Measurements from ENCODE around the gene ZBTB25.

ZBTB25 gene

DNA sequence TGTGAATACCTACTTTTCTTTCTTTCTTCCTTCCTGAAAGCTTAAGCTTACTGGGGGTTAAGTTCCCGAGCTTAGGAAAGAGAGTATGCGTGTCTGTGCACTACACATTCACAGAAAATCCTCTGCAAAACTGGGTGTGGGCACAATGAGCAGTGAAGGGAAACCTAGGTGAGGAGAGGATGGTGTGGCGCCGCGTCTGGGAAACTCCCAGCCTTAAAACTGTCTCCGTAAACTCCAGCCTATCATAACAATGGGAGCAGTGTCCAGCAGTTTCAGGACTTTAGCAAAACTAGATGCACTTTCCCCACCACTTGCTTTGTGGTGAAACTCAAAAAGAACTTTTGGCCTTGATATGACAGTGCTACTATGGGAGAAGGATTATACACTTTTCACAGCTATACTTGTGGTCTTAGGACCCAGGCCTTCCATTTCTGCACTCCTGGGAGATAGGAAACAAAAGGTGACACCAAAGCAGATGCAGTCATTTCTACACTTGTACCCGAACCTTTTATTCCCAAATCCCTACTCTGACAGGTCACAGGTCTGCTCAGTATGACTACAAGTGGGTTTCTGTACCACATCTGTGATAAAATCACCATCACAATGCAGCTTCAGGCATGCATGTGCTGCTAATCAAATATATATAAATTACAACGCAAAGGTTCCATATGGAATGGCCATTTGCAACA is 27.9 kb downstream of the ZBTB25 start:
- H3K27me3 Mint-ChIP-seq (ENCODE audit: low read depth), result no peaks in the 10 kb centered on the region
- no peak overlapping the region for H3K4me3 Mint-ChIP-seq
- peaks cover 2% of the 10 kb centered on the region for H3K36me3 Mint-ChIP-seq (ENCODE audit: low read depth)
- H3K4me1 Mint-ChIP-seq (ENCODE audit: low read depth), result peaks cover 9% of the 10 kb centered on the region
- no peak overlapping the region for H3K27ac Mint-ChIP-seq
- H3K9me3 Mint-ChIP-seq, result no peaks in the 10 kb centered on the region

DNA sequence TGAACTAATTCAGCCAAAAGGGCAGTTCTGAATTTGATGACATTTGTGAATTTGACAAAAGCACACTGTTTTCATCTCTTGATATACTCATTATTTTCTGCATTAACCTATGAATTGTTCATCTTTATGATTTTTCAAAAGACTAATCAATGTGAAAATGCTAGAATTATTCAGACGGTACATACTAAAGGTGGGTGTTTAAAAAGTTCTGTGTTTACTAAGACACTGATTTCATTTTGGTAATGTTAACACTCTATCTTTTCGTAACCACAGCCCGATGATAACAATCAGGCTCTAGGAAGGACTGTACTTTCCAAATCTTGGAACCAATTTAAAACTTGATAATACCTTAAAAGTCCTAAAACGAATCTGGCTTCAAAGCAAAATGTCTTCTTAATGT is 28.9 kb downstream of the ZBTB25 start:
- Mint-ChIP-seq H3K4me1 (ENCODE audit: low read depth) (peaks cover 9% of the 10 kb centered on the region), H3K9me3 (no peaks in the 10 kb centered on the region), H3K27ac (no peak overlapping the region), H3K4me3 (no peak overlapping the region), H3K36me3 (ENCODE audit: low read depth) (peaks cover 2% of the 10 kb centered on the region), H3K27me3 (ENCODE audit: low read depth) (no peaks in the 10 kb centered on the region)

DNA sequence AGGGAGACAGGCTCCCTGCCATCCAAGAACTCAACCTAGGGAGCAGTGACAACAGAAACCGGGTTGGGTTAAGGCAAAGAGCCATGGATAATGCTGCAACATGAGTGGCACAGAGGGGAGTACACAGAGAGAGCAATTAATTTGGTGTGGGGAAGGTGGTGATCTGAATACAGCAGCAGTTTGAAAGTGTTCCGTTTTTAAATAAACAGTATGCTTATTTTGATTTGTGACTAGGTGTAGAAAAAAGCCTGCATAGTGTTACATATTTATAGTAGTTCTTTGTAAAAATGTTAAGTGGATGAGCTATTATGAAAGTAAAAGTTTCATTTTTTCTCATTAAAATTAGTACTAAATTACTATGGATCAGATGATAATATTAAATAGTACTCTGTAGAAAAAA is 29.6 kb downstream of the ZBTB25 start:
- H3K27ac Mint-ChIP-seq, result no peak overlapping the region
- peaks cover 3% of the 10 kb centered on the region for H3K36me3 Mint-ChIP-seq (ENCODE audit: low read depth)
- H3K9me3 Mint-ChIP-seq, result no peaks in the 10 kb centered on the region
- H3K27me3 Mint-ChIP-seq (ENCODE audit: low read depth), result no peaks in the 10 kb centered on the region
- H3K4me1 Mint-ChIP-seq (ENCODE audit: low read depth), result peaks cover 10% of the 10 kb centered on the region
- H3K4me3 Mint-ChIP-seq, result no peak overlapping the region

DNA sequence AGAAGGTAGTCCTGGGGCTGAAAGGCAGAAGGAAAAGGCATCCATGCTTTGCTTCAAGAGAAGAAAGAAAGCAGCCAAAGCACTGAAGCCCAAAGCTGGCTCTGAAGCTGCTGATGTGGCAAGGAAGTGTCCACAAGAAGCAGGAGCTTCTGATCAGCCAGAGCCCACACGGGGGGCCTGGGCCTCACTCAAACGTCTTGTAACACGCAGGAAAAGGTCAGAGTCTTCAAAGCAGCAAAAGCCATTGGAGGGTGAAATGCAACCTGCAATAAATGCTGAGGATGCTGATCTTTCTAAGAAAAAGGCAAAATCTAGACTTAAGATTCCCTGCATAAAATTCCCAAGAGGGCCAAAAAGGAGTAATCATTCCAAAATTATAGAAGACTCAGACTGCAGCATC is 35.2 kb downstream of the ZBTB25 start:
- no peak overlapping the region for H3K4me3 Mint-ChIP-seq
- no peak overlapping the region for H3K27ac Mint-ChIP-seq
- peaks cover 4% of the 10 kb centered on the region for H3K27me3 Mint-ChIP-seq (ENCODE audit: low read depth)
- no peaks in the 10 kb centered on the region for H3K9me3 Mint-ChIP-seq
- H3K36me3 Mint-ChIP-seq (ENCODE audit: low read depth), result peaks cover 4% of the 10 kb centered on the region
- peaks cover 30% of the 10 kb centered on the region for H3K4me1 Mint-ChIP-seq (ENCODE audit: low read depth)

DNA sequence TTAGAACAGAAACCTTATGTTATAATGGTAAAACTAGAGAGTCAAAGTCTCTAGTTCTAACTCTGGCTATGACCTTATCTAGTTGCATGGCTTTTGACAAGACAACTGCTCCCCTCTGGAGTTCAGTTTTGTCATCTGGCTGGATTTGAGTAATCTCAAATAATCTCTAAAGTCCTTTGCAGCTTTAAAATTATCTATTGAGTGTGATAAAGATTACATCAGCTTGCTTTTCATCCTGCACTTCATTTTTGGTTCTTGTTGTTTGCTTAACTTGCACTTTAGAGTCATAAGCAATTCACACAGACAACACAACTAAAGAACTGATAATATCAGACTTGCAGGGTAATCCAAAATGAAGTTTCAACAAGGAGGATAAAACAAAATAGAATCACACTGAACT is 36.1 kb downstream of the ZBTB25 start:
- Mint-ChIP-seq H3K27ac (no peak overlapping the region), H3K36me3 (ENCODE audit: low read depth) (peaks cover 4% of the 10 kb centered on the region), H3K27me3 (ENCODE audit: low read depth) (peaks cover 4% of the 10 kb centered on the region), H3K9me3 (no peaks in the 10 kb centered on the region), H3K4me3 (no peak overlapping the region), H3K4me1 (ENCODE audit: low read depth) (peaks cover 30% of the 10 kb centered on the region)

DNA sequence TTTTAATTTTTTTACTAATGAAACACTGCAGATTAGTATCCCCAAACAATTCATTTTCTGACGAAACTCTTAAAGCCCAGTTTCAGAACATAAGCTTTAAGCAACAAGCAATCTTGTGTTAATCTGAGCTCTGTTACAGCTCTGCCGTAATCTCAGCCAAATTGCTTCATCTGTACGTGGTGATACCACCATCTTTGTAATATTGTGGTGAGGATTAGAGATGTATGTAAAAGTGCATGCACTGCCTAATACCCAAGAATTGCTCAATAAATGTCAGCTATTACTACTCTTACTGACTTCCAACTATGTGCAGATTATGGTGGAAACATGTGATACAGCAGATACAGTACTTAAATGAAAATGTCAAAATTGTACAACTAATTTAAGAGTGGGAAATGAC is 36.5 kb downstream of the ZBTB25 start:
- H3K9me3 Mint-ChIP-seq, result no peaks in the 10 kb centered on the region
- no peak overlapping the region for H3K4me3 Mint-ChIP-seq
- H3K36me3 Mint-ChIP-seq (ENCODE audit: low read depth), result peaks cover 4% of the 10 kb centered on the region
- peaks cover 4% of the 10 kb centered on the region for H3K27me3 Mint-ChIP-seq (ENCODE audit: low read depth)
- peaks cover 30% of the 10 kb centered on the region for H3K4me1 Mint-ChIP-seq (ENCODE audit: low read depth)
- no peak overlapping the region for H3K27ac Mint-ChIP-seq

DNA sequence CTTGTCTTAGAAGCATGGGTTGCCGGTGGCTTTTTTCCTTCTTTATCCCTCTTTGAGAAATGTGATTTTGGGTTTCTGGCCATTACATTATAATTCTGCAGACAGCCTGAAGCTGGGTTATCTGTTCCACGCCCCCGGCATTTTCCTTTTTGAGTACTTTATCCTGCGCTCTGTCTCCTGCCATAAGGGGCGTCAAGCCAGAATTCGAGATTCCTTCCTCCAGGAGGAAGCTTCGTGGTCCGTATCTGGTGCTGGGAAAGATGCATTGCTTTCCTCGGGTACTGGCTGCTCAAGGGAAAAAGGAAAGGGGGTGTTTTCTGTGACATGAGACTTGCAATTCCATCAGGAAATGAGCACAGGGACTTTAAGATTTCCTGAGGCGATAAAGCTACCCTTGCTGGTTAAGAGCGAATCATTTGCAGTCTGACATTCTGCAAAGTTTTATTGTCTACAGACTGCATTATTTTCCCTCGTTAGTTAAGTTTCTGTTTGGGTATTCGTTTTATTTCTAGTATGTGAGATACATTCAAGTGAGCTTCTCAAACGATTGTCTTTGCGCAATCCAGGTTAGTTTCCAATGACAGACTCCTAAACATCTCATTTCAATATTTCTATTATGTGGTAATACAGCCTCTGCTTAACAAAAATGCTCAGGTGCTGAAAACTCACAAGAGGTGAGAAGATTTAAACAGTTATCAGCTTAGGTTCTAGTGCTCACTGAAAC is 37.6 kb downstream of the ZBTB25 start:
- Mint-ChIP-seq H3K27ac (peak overlapping the region; percentile 23), H3K9me3 (no peaks in the 10 kb centered on the region), H3K27me3 (ENCODE audit: low read depth) (peaks cover 4% of the 10 kb centered on the region), H3K36me3 (ENCODE audit: low read depth) (peaks cover 7% of the 10 kb centered on the region), H3K4me1 (ENCODE audit: low read depth) (peaks cover 32% of the 10 kb centered on the region), H3K4me3 (peak overlapping the region; percentile 78)

DNA sequence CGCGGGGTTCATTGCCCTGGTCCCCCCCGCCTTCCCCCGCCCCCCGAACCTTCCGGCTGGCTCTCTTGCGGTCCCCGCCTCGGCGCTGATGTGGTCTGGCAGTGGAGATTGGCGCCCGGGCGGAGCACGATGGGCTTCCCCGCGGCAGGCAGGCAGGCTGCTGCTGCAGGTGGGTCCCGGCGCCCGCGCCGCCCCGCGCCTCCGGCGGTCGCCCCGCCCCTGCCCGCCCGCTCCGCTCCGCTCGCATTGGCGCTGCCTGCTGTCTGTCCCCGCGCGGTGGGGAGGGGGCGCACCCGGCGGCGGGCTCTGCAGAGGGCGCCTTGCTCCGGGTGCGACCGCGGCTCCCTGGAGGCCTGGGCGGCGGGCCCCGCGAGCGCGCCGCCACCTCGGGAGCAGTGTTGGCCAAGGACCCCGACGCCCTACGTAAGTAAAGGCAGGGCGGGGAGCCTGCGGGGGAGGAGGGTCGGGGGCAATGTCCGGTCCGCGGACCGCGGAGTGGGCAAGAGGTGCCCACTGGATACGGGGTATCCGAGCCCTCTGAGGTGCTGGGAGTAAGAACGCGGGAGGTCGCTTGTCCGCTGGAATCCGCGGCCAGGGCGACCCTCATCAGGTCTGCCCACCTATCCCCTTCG is 38.3 kb downstream of the ZBTB25 start, which contains the start of gene AKAP5:
AKAP5 (plus strand) TSS at position 309 of the 632 bp plus-strand sequence. CDS start 2,896 bp downstream, outside the sequence.
- peaks cover 4% of the 10 kb centered on the region for H3K27me3 Mint-ChIP-seq (ENCODE audit: low read depth)
- H3K4me1 Mint-ChIP-seq (ENCODE audit: low read depth), result peaks cover 33% of the 10 kb centered on the region
- H3K4me3 Mint-ChIP-seq, result peak within 1 kb of the TSS; percentile 82

DNA sequence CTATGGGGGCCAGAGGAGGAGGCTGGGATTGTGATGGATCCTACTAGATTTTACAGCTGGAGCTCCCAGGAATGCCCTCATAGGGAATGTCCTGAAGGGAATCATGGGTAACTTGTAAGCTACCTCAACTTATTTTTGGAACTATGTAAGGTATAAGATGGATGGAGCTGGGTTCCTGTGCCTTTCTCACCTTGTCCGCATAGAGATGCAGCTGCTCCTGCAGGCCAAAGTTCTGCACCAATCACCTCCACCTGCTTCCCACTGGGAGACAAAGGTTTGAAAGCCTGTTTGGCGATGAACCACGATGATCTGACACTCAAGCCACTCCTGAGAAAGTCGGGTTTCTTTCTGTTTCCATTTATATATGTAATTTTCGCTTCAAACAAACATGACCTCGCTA is 39.0 kb downstream of the ZBTB25 start:
- Mint-ChIP-seq H3K4me3 (peak overlapping the region; percentile 82), H3K36me3 (ENCODE audit: low read depth) (peaks cover 13% of the 10 kb centered on the region), H3K27ac (peak overlapping the region; percentile 68), H3K4me1 (ENCODE audit: low read depth) (peaks cover 35% of the 10 kb centered on the region), H3K9me3 (no peaks in the 10 kb centered on the region), H3K27me3 (ENCODE audit: low read depth) (peaks cover 4% of the 10 kb centered on the region)

More for the DNA sequence above, 38.3 kb downstream of the ZBTB25 start, which contains the start of gene AKAP5:
- Mint-ChIP-seq H3K36me3 (ENCODE audit: low read depth) (peaks cover 8% of the 10 kb centered on the region), H3K27ac (peak within 1 kb of the TSS; percentile 68), H3K9me3 (no peaks in the 10 kb centered on the region)

DNA sequence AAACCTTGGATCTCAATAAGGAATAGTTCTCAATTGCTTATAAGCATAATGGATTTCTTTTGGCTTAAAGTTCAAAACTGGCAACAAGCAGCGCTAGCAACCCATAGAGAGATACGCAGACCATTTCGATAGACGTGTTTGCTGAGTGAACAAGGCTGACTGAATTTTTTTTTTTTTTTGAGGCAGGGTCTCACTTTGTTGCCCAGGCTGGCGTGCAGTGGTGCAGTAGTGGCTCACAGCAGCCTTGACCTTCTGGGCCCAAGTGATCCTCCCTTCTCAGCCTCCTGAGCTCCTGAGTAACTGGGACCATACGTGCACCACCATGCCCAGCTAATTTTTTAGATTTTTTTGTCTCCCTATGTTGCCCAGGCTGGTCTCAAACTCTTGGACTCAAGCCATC is 39.8 kb downstream of the ZBTB25 start:
- Mint-ChIP-seq H3K4me1 (ENCODE audit: low read depth) (peaks cover 41% of the 10 kb centered on the region), H3K36me3 (ENCODE audit: low read depth) (peaks cover 19% of the 10 kb centered on the region), H3K27ac (no peak overlapping the region), H3K4me3 (no peak overlapping the region), H3K9me3 (no peaks in the 10 kb centered on the region), H3K27me3 (ENCODE audit: low read depth) (peaks cover 4% of the 10 kb centered on the region)

DNA sequence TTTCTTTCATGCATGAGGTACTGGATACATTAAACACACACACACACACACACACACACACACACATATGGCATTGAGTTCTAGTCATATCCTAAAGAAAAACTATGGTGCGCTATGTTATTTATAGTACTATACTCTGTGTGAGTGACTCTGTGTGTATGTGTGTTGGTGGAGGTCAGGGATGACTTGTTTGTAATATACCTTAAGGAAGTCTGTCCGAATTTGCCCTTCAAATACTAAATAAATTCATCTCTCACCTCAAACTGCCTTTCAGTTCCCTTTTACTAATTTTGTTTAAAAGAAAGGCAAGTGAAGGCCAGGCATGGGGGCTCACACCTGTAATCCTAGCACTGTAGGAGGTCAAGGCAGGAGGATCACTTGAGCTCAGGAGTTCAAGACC is 40.4 kb downstream of the ZBTB25 start:
- H3K27ac Mint-ChIP-seq, result no peak overlapping the region
- no peak overlapping the region for H3K4me3 Mint-ChIP-seq

DNA sequence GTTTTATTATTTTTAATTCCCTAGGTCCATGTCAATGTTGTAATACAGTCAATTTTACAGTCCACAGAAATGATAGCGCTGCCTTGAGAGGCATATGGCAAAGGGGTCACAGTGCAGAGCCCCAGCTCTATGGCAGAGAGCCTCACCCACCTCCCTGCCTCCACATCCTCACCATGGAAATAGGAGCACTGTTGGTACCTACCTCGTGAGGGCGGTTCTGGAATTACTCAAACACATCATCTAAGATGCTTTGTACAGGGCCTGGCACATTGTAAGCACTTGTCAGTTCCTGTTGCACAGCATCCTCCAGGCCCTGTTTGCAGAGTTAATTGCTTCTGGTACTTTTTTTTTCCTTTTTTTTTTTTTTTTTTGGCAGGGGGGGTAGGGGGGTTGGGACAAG is 42.4 kb downstream of the ZBTB25 start:
- Mint-ChIP-seq H3K4me3 (no peak overlapping the region), H3K27me3 (ENCODE audit: low read depth) (peaks cover 4% of the 10 kb centered on the region), H3K36me3 (ENCODE audit: low read depth) (peaks cover 26% of the 10 kb centered on the region), H3K9me3 (no peaks in the 10 kb centered on the region), H3K4me1 (ENCODE audit: low read depth) (peaks cover 30% of the 10 kb centered on the region), H3K27ac (no peak overlapping the region)

More for the DNA sequence above, 40.4 kb downstream of the ZBTB25 start:
- H3K36me3 Mint-ChIP-seq (ENCODE audit: low read depth), result peaks cover 24% of the 10 kb centered on the region
- H3K27me3 Mint-ChIP-seq (ENCODE audit: low read depth), result peaks cover 4% of the 10 kb centered on the region
- H3K4me1 Mint-ChIP-seq (ENCODE audit: low read depth), result peaks cover 39% of the 10 kb centered on the region
- H3K9me3 Mint-ChIP-seq, result no peaks in the 10 kb centered on the region

DNA sequence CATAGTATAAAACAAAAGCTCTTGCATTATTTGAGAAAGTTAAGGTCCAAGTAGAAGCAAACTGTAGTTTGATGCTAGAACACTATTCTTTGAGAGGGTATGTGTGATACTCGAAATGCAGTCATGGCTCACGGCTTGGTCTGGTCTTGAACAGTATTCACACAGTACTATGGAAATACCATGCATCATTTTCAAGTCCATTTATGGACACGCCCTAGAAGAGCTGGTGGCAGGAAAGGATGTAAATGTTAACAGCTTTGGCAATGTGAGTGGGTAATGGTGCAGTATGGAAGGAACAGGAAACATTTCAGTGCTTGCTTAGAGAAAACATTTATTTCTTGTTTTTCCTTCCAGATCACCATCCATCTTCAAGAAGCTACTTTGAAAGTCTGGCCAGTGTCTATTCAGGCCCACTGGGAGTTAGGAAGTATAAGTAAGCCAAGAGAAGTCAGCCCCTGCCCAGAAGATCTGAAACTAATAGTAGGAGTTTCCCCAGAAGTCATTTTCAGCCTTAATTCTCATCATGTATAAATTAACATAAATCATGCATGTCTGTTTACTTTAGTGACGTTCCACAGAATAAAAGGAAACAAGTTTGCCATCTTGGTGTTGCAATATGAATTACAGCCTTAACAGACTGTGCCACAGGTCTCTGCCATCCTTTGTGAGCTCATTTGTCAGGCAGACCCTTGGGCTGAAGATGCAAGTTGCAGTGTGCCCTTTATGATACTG is 44.1 kb downstream of the ZBTB25 start:
- Mint-ChIP-seq H3K4me3 (no peak overlapping the region), H3K36me3 (ENCODE audit: low read depth) (peaks cover 35% of the 10 kb centered on the region), H3K9me3 (no peaks in the 10 kb centered on the region), H3K27me3 (ENCODE audit: low read depth) (no peaks in the 10 kb centered on the region), H3K4me1 (ENCODE audit: low read depth) (peaks cover 23% of the 10 kb centered on the region), H3K27ac (peak overlapping the region; percentile 35)

DNA sequence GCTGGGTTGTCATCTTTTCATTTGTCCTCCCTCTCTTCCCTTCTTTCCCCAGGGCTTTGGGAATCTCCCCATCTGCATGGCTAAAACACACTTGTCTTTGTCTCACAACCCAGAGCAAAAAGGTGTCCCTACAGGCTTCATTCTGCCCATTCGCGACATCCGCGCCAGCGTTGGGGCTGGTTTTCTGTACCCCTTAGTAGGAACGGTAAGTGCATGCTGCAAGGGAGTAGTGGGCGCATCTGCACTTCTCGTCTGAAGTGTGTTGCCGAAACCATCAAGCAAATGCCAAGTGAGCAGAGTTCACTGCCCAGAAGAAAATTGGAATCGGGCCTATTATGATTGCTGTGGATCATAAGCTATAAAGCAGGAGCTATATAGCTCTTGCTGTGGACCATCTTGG is 49.0 kb downstream of the ZBTB25 start:
- Mint-ChIP-seq H3K9me3 (no peaks in the 10 kb centered on the region), H3K4me3 (no peak overlapping the region), H3K27ac (no peak overlapping the region), H3K4me1 (ENCODE audit: low read depth) (peaks cover 16% of the 10 kb centered on the region), H3K36me3 (ENCODE audit: low read depth) (peaks cover 46% of the 10 kb centered on the region), H3K27me3 (ENCODE audit: low read depth) (no peaks in the 10 kb centered on the region)
